ENCODE measurements around the gene PAK5. TPM values are rescaled to one million over a fixed set of nuclear protein-coding genes. Genes with fewer than 3 reads are reported as not detected.

PAK5 gene
- total RNA-seq, 1 experiment from 2014 or later = not detected

DNA sequence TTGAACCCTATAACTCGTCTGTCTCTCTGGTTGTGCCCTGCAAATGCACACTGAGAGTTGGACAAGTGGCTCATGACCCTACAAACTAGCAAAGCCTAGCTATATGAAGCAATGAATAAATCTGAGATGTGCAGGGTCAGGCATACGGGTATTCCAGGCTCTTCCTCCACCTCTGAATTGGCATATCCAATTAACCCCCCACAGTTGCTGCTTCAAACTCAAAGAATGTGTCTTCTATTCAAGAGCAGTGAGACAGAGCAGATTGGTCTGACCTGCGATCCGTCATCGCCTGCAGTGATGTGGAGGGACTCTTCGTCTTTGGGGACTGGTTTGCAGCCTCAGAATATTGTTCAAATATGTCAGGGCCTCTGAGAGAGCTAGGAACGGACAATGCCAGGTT is 264.7 kb downstream of the PAK5 start:
- H3K36me3 ChIP-seq (ENCODE audit: low read depth, low read length) = no peaks in the 10 kb centered on the region
- no peak overlapping the region for H3K4me3 ChIP-seq (ENCODE audit: low read length)
- DNase-seq (no peak), ATAC-seq (no peak)
- H3F3A ChIP-seq (ENCODE audit: low read length, unreplicated experiment) = no peaks in the 10 kb centered on the region
- no peak overlapping the region for H3K9ac ChIP-seq (ENCODE audit: low read length)
- TF ChIP-seq EZH2 (IDR thresholded peaks at IDR 0.05; ENCODE audit: low read length, unreplicated experiment) = no peak
- TF ChIP-seq EZH2phosphoT487 (IDR thresholded peaks at IDR 0.05; ENCODE audit: borderline replicate concordance, low read length) = no peak
- TF ChIP-seq, protein P1, sequence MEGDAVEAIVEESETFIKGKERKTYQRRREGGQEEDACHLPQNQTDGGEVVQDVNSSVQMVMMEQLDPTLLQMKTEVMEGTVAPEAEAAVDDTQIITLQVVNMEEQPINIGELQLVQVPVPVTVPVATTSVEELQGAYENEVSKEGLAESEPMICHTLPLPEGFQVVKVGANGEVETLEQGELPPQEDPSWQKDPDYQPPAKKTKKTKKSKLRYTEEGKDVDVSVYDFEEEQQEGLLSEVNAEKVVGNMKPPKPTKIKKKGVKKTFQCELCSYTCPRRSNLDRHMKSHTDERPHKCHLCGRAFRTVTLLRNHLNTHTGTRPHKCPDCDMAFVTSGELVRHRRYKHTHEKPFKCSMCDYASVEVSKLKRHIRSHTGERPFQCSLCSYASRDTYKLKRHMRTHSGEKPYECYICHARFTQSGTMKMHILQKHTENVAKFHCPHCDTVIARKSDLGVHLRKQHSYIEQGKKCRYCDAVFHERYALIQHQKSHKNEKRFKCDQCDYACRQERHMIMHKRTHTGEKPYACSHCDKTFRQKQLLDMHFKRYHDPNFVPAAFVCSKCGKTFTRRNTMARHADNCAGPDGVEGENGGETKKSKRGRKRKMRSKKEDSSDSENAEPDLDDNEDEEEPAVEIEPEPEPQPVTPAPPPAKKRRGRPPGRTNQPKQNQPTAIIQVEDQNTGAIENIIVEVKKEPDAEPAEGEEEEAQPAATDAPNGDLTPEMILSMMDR (conservative IDR thresholded peaks at IDR 0.05; ENCODE audit: low read depth, low read length) = no peak
- H2AFZ ChIP-seq (ENCODE audit: low read length) = no peak overlapping the region
- H3K79me2 ChIP-seq (ENCODE audit: low read length) = no peaks in the 10 kb centered on the region
- ChIA-PET POLR2A (ENCODE audit: unreplicated experiment) (no interaction called here), CTCF (no interaction called here)
- H3K4me2 ChIP-seq (ENCODE audit: low read length) = no peak overlapping the region
- no peaks in the 10 kb centered on the region for H4K20me1 ChIP-seq (ENCODE audit: low read length)
- H3K27me3 ChIP-seq (ENCODE audit: low read length) = no peaks in the 10 kb centered on the region
- H3K9me2 ChIP-seq (replicated peaks; ENCODE audit: low read length) = no peaks in the 10 kb centered on the region
- H3K27ac ChIP-seq (ENCODE audit: low read length) = no peak overlapping the region
- BruUV-seq (replicated peaks) = no TSS peak
- no peaks in the 10 kb centered on the region for H3K4me1 ChIP-seq (ENCODE audit: insufficient read depth, low read length)
- intact Hi-C loops (cut with micrococcal nuclease) = no loop called here
- H3K9me3 ChIP-seq (ENCODE audit: low read length) = no peaks in the 10 kb centered on the region

DNA sequence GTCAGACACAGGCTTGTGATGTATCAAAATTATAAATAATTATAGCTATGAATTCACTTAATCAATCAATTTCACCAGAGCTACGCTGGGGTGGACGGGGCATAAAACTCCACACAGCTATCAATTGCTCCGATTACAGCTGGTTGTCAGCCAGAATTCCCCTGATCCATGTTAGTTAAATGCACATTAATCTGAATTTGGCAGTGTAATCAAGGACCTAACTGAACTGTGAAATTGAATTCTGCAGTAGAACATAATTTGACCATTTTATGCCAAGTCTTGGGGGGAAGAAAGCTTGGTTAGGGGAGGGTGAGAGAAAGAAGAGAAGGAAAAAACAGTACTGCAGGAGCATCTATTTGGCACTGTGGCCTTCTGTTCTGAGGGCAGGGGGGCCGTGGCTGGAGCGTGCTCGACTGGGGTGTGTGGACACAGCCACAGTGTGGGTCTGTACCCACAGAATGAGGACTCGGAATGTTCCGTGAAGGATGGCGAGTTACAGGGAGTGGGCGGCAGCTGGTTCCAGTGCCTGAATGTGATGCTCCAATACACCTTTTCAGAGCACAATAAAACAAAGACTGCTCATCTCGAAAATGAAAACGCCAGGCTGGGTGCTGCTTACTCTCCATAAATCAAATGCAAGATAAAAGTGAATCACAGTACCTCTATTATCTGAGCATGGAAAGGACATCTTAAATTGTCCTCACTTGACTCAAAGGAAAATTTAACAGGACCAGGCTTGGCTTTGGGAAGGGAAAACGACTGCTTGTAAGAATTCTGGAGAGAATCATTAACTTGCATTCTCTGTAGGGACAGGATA is 265.3 kb downstream of the PAK5 start:
- no peaks in the 10 kb centered on the region for H3K9me2 ChIP-seq (replicated peaks; ENCODE audit: low read length)
- ATAC-seq (no peak), DNase-seq (no peak)
- TF ChIP-seq EZH2phosphoT487 (IDR thresholded peaks at IDR 0.05; ENCODE audit: borderline replicate concordance, low read length) (no peak), EZH2 (IDR thresholded peaks at IDR 0.05; ENCODE audit: low read length, unreplicated experiment) (no peak)
- TF ChIP-seq, protein P1 (conservative IDR thresholded peaks at IDR 0.05; ENCODE audit: low read depth, low read length) = no peak
- intact Hi-C loops (cut with micrococcal nuclease) = no loop called here
- no TSS peak for BruUV-seq (replicated peaks)
- H2AFZ ChIP-seq (ENCODE audit: low read length) = no peak overlapping the region
- no peak overlapping the region for H3K9ac ChIP-seq (ENCODE audit: low read length)
- no peaks in the 10 kb centered on the region for H3K79me2 ChIP-seq (ENCODE audit: low read length)
- no peaks in the 10 kb centered on the region for H3K9me3 ChIP-seq (ENCODE audit: low read length)
- H3K4me2 ChIP-seq (ENCODE audit: low read length) = no peak overlapping the region
- ChIA-PET POLR2A (ENCODE audit: unreplicated experiment) (no interaction called here), CTCF (no interaction called here)
- no peaks in the 10 kb centered on the region for H3K36me3 ChIP-seq (ENCODE audit: low read depth, low read length)
- H3K27ac ChIP-seq (ENCODE audit: low read length) = no peak overlapping the region
- H3K27me3 ChIP-seq (ENCODE audit: low read length) = no peaks in the 10 kb centered on the region
- H3K4me3 ChIP-seq (ENCODE audit: low read length) = no peak overlapping the region
- H4K20me1 ChIP-seq (ENCODE audit: low read length) = no peaks in the 10 kb centered on the region
- H3F3A ChIP-seq (ENCODE audit: low read length, unreplicated experiment) = no peaks in the 10 kb centered on the region
- H3K4me1 ChIP-seq (ENCODE audit: insufficient read depth, low read length) = no peaks in the 10 kb centered on the region

DNA sequence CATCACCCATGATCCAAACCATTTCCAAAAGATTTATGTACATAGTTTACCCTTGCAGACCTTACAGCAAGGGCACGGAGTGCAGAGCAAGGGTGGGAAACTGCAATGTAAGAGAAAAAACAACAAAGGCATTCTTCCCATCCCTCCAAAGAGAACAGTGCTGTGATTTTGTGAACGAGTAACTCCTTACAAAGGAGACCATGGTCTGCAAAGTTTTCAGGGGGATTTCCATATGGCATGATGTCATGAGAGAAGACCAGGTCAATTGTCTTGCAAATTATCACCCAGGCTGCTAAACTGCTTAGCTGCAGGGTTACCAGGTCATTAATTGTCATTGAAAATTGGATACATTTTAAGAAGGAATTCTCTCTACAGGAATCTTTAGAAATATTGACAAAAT is 266.2 kb downstream of the PAK5 start:
- Histone ChIP-seq H3K27me3 (ENCODE audit: low read length) (no peaks in the 10 kb centered on the region), H3F3A (ENCODE audit: low read length, unreplicated experiment) (no peaks in the 10 kb centered on the region), H3K4me2 (ENCODE audit: low read length) (no peak overlapping the region), H3K9me2 (replicated peaks; ENCODE audit: low read length) (no peaks in the 10 kb centered on the region), H3K9ac (ENCODE audit: low read length) (no peak overlapping the region), H3K27ac (ENCODE audit: low read length) (no peak overlapping the region), H3K4me3 (ENCODE audit: low read length) (no peak overlapping the region), H4K20me1 (ENCODE audit: low read length) (no peaks in the 10 kb centered on the region), H3K79me2 (ENCODE audit: low read length) (no peaks in the 10 kb centered on the region), H3K4me1 (ENCODE audit: insufficient read depth, low read length) (no peaks in the 10 kb centered on the region), H2AFZ (ENCODE audit: low read length) (no peak overlapping the region), H3K36me3 (ENCODE audit: low read depth, low read length) (no peaks in the 10 kb centered on the region), H3K9me3 (ENCODE audit: low read length) (no peaks in the 10 kb centered on the region)
- CTCF ChIA-PET = no interaction called here
- TF ChIP-seq, protein P1 (conservative IDR thresholded peaks at IDR 0.05; ENCODE audit: low read depth, low read length) = no peak
- TF ChIP-seq EZH2 (IDR thresholded peaks at IDR 0.05; ENCODE audit: low read length, unreplicated experiment) = no peak
- no peak for TF ChIP-seq EZH2phosphoT487 (IDR thresholded peaks at IDR 0.05; ENCODE audit: borderline replicate concordance, low read length)
- ATAC-seq (no peak), DNase-seq (no peak)
- POLR2A ChIA-PET (ENCODE audit: unreplicated experiment) = no interaction called here
- intact Hi-C loops (cut with micrococcal nuclease) = no loop called here
- BruUV-seq (replicated peaks) = no TSS peak

All from PC-3 (cell line).